Mesenchymal stem cell (in vitro differentiated cells and primary cell): Measurements from ENCODE around the gene FOSL2.
A peak's percentile ranks its signal among the peaks of the same experiment; 100 is the strongest.

Experiments
- DNase-seq: peaks from one replicate; pipeline ENCODE4 v3.0.0-alpha.2; 2013
- H2AFZ ChIP-seq: one replicate; pipeline ENCODE4 v1.6.1; 2013; ENCODE audit warnings: low read depth, mild to moderate bottlenecking, control low read depth, inconsistent platforms, low read length, moderate library complexity
- H2AK5ac ChIP-seq: 2 replicates; pipeline ENCODE4 v1.6.1; 2013; ENCODE audit warnings: low read length, moderate library complexity, mild to moderate bottlenecking, inconsistent platforms; ENCODE audit not compliant: severe bottlenecking
- H2BK120ac ChIP-seq: one replicate; pipeline ENCODE4 v1.6.1; 2013; ENCODE audit warnings: low read depth, mild to moderate bottlenecking, inconsistent platforms, low read length, moderate library complexity
- H2BK12ac ChIP-seq, 2 experiments: one replicate each; pipeline ENCODE4 v1.6.1; 2013; ENCODE audit warnings: inconsistent platforms in 2 of 2, low read length in 2 of 2, mild to moderate bottlenecking in 2 of 2, moderate library complexity in 2 of 2, control low read depth in 1 of 2
- H2BK15ac ChIP-seq: one replicate; pipeline ENCODE4 v1.6.1; 2013; ENCODE audit warnings: mild to moderate bottlenecking, low read depth, inconsistent platforms; ENCODE audit not compliant: poor library complexity, severe bottlenecking
- H2BK5ac ChIP-seq: 2 replicates; pipeline ENCODE4 v1.6.1; 2013; ENCODE audit warnings: low read depth, mild to moderate bottlenecking, low read length, control low read depth, inconsistent platforms; ENCODE audit not compliant: poor library complexity, severe bottlenecking
- H3K14ac ChIP-seq, 2 experiments: one replicate each; pipeline ENCODE4 v1.6.1; 2013; ENCODE audit warnings: inconsistent platforms in 2 of 2, low read length in 2 of 2, control low read depth in 1 of 2, mild to moderate bottlenecking in 1 of 2, moderate library complexity in 1 of 2
- H3K18ac ChIP-seq, 2 experiments: one replicate each; pipeline ENCODE4 v1.6.1; 2013; ENCODE audit warnings: inconsistent platforms in 2 of 2, low read length in 2 of 2, control low read depth in 1 of 2, low read depth in 1 of 2, mild to moderate bottlenecking in 1 of 2
- H3K23ac ChIP-seq, 2 experiments: one replicate each; pipeline ENCODE4 v1.6.1; 2013; ENCODE audit warnings: inconsistent platforms in 2 of 2, low read length in 2 of 2, mild to moderate bottlenecking in 2 of 2, moderate library complexity in 2 of 2, control low read depth in 1 of 2
- H3K27ac ChIP-seq: 2 replicates; pipeline ENCODE4 v1.5.1; 2013; ENCODE audit warnings: mild to moderate bottlenecking, moderate library complexity, low read length, control low read depth, inconsistent platforms; ENCODE audit not compliant: poor library complexity, severe bottlenecking
- H3K27me3 ChIP-seq, 2 experiments: 2 replicates each; pipeline versions ENCODE4 v1.6.1 to v1.7.0; 2013; ENCODE audit warnings: low read length in 2 of 2, mild to moderate bottlenecking in 2 of 2, moderate library complexity in 2 of 2, control low read depth in 1 of 2, inconsistent platforms in 1 of 2; ENCODE audit not compliant: control insufficient read depth in 1 of 2, insufficient read depth in 1 of 2
- H3K36me3 ChIP-seq, 2 experiments: 2 replicates each; pipeline versions ENCODE4 v1.6.1 to v1.7.0; 2013; ENCODE audit warnings: low read length in 2 of 2, control low read depth in 1 of 2, inconsistent platforms in 1 of 2, low read depth in 1 of 2, mild to moderate bottlenecking in 1 of 2; ENCODE audit not compliant: insufficient read depth in 2 of 2, control insufficient read depth in 1 of 2
- H3K4ac ChIP-seq, 2 experiments: one replicate each; pipeline ENCODE4 v1.6.1; 2013; ENCODE audit warnings: inconsistent platforms in 2 of 2, low read length in 2 of 2, mild to moderate bottlenecking in 2 of 2, moderate library complexity in 2 of 2, control low read depth in 1 of 2, low read depth in 1 of 2
- H3K4me1 ChIP-seq: 2 replicates; pipeline ENCODE4 v1.6.1; 2013; ENCODE audit warnings: low read depth, low read length, control low read depth; ENCODE audit not compliant: control insufficient read depth, insufficient read depth
- H3K4me2 ChIP-seq: 2 replicates; pipeline ENCODE4 v1.6.1; 2013; ENCODE audit warnings: low read length, mild to moderate bottlenecking, inconsistent platforms; ENCODE audit not compliant: poor library complexity, severe bottlenecking
- H3K4me3 ChIP-seq, 2 experiments: 2 replicates each; pipeline versions ENCODE4 v1.5.1 to v1.7.0; 2013; ENCODE audit warnings: low read length in 2 of 2, mild to moderate bottlenecking in 2 of 2, control low read depth in 1 of 2, low read depth in 1 of 2; ENCODE audit not compliant: insufficient read depth in 1 of 2
- H3K79me1 ChIP-seq: replicated peaks from 2 replicates; pipeline ENCODE4 v1.6.1; 2013; ENCODE audit warnings: mild to moderate bottlenecking, control low read depth, low read length, inconsistent platforms; ENCODE audit not compliant: poor library complexity, severe bottlenecking
- H3K9ac ChIP-seq: 2 replicates; pipeline ENCODE4 v1.7.0; 2013; ENCODE audit warnings: mild to moderate bottlenecking, low read length, moderate library complexity
- H3K9me3 ChIP-seq: 2 replicates; pipeline ENCODE4 v1.7.0; 2013; ENCODE audit warnings: mild to moderate bottlenecking, low read length; ENCODE audit not compliant: control insufficient read depth
- H4K8ac ChIP-seq: one replicate; pipeline ENCODE4 v1.6.1; 2013; ENCODE audit warnings: inconsistent platforms, mild to moderate bottlenecking, low read length, moderate library complexity
- H4K91ac ChIP-seq: one replicate; pipeline ENCODE4 v1.6.1; 2013; ENCODE audit warnings: mild to moderate bottlenecking, low read length, inconsistent platforms
- WGBS: methylation state at CpG from one replicate; pipeline ENCODE4 v1.1.7; 2013; ENCODE audit warnings: mixed read lengths; 5-methylcytosine and 5-hydroxymethylcytosine counted together

The FOSL2 gene

GRCh38 chr2:28377195-28377816 lies 15.4 kb upstream of the FOSL2 start:
- Histone ChIP-seq H2AFZ (no peak overlapping the region), H3K14ac (no peak overlapping the region), H2BK12ac (no peak overlapping the region), H3K79me1 (no peaks in the 10 kb centered on the region), H4K8ac (no peak overlapping the region), H3K4ac (no peak overlapping the region), H2BK15ac (peak overlapping the region; percentile 12), H3K18ac (no peak overlapping the region), H2AK5ac (no peak overlapping the region), H4K91ac (no peak overlapping the region), H3K9me3 (no peaks in the 10 kb centered on the region), H3K4me3 (no peak overlapping the region), H3K36me3 (no peaks in the 10 kb centered on the region), H3K23ac (no peak overlapping the region), H3K4me2 (no peak overlapping the region), H2BK5ac (no peak overlapping the region), H3K4me1 (no peaks in the 10 kb centered on the region), H3K9ac (no peak overlapping the region), H3K27ac (no peak overlapping the region), H3K27me3 (peaks cover 0 to 4% of the 10 kb centered on the region in 2 experiments), H2BK120ac (no peak overlapping the region)
- no peak for DNase-seq
- WGBS: 95% methylated on average over 16 of the region's 19 CpGs

GRCh38 chr2:28377984-28378678 lies 14.5 kb upstream of the FOSL2 start:
- Histone ChIP-seq H2AFZ (no peak overlapping the region), H3K27me3 (peaks cover 0 to 4% of the 10 kb centered on the region in 2 experiments), H2BK15ac (peak overlapping the region; percentile 21), H3K4me1 (peaks cover 3% of the 10 kb centered on the region), H4K8ac (no peak overlapping the region), H3K36me3 (no peaks in the 10 kb centered on the region), H2BK120ac (no peak overlapping the region), H2AK5ac (no peak overlapping the region), H3K4me2 (no peak overlapping the region), H2BK5ac (no peak overlapping the region), H3K9me3 (no peaks in the 10 kb centered on the region), H3K18ac (peak overlapping the region in 1 of 2 experiments; percentile 13), H2BK12ac (no peak overlapping the region), H3K4ac (no peak overlapping the region), H3K27ac (no peak overlapping the region), H3K4me3 (no peak overlapping the region), H4K91ac (peak overlapping the region; percentile 32), H3K23ac (no peak overlapping the region), H3K14ac (no peak overlapping the region), H3K9ac (no peak overlapping the region), H3K79me1 (no peaks in the 10 kb centered on the region)
- no peak for DNase-seq
- 96% methylated on average over 9 of the region's 9 CpGs for WGBS

- no peaks in the 10 kb centered on the region for H3K36me3 ChIP-seq
- no peak overlapping the region for H2BK120ac ChIP-seq
- no peak overlapping the region for H3K4me2 ChIP-seq
- H4K8ac ChIP-seq: no peak overlapping the region
- WGBS: 86% methylated on average over 14 of the region's 16 CpGs
- H3K27ac ChIP-seq: no peak overlapping the region
- H3K4ac ChIP-seq: no peak overlapping the region
- H4K91ac ChIP-seq: peak overlapping the region; percentile 61
- H3K4me1 ChIP-seq: peaks cover 3% of the 10 kb centered on the region
- DNase-seq: no peak
- no peaks in the 10 kb centered on the region for H3K79me1 ChIP-seq
- H2BK5ac ChIP-seq: no peak overlapping the region
- no peak overlapping the region for H3K4me3 ChIP-seq
- no peak overlapping the region for H2AK5ac ChIP-seq
- peak overlapping the region in 1 of 2 experiments; percentile 7 for H2BK12ac ChIP-seq
- no peak overlapping the region for H3K9ac ChIP-seq
- no peak overlapping the region for H3K14ac ChIP-seq
- peak overlapping the region in 1 of 2 experiments; percentile 13 for H3K18ac ChIP-seq
- H3K23ac ChIP-seq: no peak overlapping the region
- H2AFZ ChIP-seq: no peak overlapping the region
- peaks cover 0 to 4% of the 10 kb centered on the region in 2 experiments for H3K27me3 ChIP-seq
- no peaks in the 10 kb centered on the region for H3K9me3 ChIP-seq
- peak overlapping the region; percentile 80 for H2BK15ac ChIP-seq
Observed at GRCh38 chr2:28378679-28379584, 13.7 kb upstream of the FOSL2 start.

GRCh38 chr2:28380219-28380618 lies 12.4 kb upstream of the FOSL2 start:
- Histone ChIP-seq H3K36me3 (no peaks in the 10 kb centered on the region), H4K91ac (no peak overlapping the region), H2AK5ac (no peak overlapping the region), H3K4me3 (no peak overlapping the region), H2BK15ac (no peak overlapping the region), H2BK120ac (no peak overlapping the region), H3K14ac (no peak overlapping the region), H3K27ac (no peak overlapping the region), H3K9ac (no peak overlapping the region), H3K4me1 (peaks cover 3% of the 10 kb centered on the region), H2BK5ac (no peak overlapping the region), H2BK12ac (no peak overlapping the region), H3K9me3 (no peaks in the 10 kb centered on the region), H3K23ac (no peak overlapping the region), H3K4me2 (no peak overlapping the region), H2AFZ (no peak overlapping the region), H3K4ac (no peak overlapping the region), H4K8ac (no peak overlapping the region), H3K27me3 (peaks cover 0 to 4% of the 10 kb centered on the region in 2 experiments), H3K18ac (no peak overlapping the region), H3K79me1 (no peaks in the 10 kb centered on the region)
- WGBS: 97% methylated on average over 5 of the region's 6 CpGs
- no peak for DNase-seq
